ENCODE data around the gene DENND5B.
"Not testable (repeated sequence)": the region's sequence is repeated elsewhere in the genome, so short reads cannot be mapped to it uniquely, and the experiment has no call there.

Gene DENND5B

DNA sequence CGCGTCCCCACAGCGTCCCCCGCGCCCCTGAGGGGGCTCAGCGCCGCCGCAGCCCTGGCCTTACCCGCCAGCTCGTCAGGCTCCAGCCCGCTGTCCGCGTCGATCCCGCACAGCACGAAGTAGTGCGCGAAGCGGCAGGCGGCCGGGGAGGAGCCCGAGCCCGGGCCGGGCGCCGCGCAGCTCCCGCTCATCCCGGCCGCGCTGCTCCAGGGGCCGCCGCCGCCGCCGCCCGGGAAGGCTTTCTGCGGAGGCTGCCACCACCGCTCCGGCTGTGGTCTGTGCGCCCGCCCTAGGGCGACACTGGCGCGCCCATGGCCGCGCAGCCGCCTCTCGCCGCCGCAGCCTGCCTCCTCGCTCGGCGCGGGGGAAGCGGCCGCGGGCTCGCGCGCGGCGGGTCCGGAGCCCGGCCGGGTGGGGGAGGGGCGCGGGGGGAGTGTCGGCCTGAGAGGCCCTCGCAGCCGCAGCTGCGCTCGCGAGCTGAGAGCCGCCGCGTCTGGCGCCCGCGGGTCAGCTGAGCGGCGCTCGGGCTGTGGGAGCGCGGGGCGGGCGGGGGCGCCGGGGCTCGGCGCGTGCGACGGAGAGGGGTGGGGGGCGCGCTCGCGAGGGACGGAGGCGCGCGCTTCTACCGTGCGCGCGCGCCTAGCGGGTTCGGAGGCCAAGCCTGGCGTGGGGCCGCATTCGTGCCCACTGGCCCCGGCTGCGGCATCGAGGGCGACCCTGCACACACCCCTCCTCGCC, at the start of gene DENND5B:
Gene DENND5B (minus strand): TSS at position 495 of the 738 bp plus-strand sequence. CDS start 304 bp downstream, at position 191.
- no peak for DNase-seq

- no peak for DNase-seq
These were observed 43.7 kb upstream of the DENND5B start for GRCh38 chr12:31634620-31635019.

DNA sequence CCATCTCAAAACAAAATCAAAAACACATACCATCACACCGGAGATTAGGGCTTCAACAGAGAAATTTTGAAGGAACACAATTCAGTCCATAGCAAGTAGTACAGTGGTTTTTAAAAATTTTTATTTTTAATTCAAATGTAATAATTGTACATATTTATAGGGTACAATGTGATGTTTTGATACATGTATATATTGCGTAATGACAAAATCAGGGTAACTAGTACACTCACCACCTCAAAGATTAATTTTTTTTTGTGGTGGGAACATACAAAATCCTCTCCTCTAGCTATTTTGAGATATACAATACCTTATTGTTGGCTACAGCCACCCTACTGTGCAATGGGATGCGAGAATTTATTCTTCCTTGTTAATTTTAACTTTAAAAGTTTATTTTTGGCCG, 42.5 kb upstream of the DENND5B start:
- DNase-seq = no peak

GRCh38 chr12:31631809-31632208, 40.9 kb upstream of the DENND5B start:
- DNase-seq = no peak

- DNase-seq = no peak
These were observed 40.2 kb upstream of the DENND5B start for GRCh38 chr12:31631023-31631724.

- no peak for DNase-seq
These were observed 39.1 kb upstream of the DENND5B start for GRCh38 chr12:31629756-31630732.

DNA sequence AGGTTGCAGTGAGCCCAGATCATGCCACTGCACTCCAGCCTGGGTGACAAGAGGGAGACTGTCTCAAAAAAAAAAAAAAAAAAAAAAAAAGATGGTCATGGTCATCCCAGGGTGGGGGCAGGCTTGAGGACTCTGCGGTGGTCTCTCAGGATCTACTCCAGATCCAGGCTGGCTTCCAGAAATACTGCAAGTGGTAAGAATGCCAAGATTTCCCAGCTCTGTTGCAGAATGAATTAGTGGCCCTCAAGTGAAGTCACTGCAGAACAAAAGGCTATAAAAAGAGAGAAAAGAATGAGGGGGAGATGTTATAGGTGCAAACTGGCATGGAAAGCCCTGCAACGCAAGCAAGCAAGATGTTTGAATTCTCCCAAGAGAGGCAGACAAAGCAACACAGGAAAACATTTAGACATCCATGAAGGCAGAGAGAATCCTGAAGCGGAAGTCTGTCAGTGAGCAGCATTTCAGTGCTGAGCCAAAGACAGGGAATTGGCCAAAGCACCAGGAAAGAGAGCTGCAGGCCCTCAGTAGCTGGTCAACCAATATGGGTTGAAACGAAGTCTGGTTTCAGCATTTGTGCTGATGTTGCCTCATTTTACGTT, 36.6 kb upstream of the DENND5B start:
- no peak for DNase-seq

GRCh38 chr12:31626270-31626995, 35.5 kb upstream of the DENND5B start:
- DNase-seq = no peak

DNA sequence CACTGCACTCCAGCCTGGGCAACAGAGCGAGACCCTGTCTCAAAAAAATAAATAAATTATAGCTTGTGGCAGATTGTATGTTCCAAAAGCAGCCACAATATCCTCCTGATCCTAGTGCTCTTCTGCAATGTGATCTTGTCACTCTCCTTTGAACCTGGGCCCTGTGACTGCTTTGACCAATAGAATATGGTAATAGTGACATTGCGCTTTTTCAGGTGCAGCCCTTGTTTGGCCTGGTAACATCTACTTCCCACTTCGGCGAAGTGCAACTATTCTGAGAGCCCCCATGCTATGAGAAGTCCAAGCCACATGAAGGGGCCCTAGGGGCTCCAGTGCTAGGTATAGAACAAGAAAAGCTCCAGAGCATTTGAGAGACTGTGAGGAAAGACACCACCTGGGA, 31.1 kb upstream of the DENND5B start:
- no peak for DNase-seq

- DNase-seq = no peak
These were observed 29.4 kb upstream of the DENND5B start for GRCh38 chr12:31620311-31620710.

DNA sequence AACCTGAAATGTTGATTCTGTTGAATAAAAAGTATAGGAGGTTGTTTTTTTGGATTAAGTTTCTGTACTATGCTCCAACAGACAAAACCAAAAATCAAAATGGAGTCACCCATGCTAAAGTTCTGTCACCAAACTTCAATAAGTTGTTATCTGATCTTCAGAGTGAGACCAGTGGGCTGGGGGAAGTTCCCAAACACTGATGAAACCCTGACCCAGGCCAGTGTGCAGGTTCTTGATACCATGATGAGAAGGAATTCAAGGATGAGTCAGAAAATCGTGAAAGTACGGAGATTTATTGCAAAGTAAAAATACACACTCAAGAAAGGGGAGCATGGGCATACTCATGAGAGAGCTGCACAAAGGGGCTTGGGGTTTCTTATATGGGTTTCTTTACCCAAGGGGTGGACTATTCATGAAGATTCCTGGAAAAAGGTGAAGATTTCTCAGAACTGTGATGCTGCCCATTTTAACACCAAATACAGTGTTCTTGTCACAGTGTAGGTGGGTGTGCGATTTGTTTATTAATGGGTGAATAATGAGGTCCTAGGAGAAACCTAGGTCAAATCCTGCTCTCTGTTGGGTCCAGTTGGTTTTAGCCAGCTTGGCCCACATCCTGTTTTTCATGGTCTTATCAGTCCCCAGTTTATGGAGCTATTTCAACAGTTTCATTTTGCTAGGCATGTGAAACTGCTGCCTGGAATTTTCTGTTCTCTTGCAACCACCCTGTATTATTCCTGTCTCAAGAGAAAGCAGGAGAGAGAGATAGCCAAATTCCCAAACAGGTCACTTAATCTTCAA, 27.5 kb upstream of the DENND5B start:
- no peak for DNase-seq

GRCh38 chr12:31612819-31613218, 21.9 kb upstream of the DENND5B start:
- DNase-seq = no peak

DNA sequence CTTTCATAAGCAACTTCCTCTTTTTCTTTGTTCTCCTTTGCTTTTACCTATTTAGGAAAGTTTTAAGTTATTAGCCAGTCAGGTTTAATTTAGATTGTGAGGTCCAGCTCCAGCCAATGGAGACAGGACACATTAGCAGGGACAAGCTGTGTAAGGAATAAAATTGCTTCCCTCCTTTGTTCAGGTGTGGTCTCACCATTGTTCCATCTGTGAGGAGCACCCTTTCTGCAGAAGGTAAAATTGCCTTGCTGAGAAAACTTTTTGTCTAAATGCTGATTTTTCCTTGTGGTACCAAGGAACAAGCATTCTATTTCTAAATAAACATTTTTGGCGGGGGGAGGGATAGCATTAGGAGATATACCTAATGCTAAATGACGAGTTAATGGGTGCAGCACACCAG, 17.4 kb upstream of the DENND5B start:
- DNase-seq = not testable (repeated sequence)

GRCh38 chr12:31605531-31605930, 14.6 kb upstream of the DENND5B start:
- no peak for DNase-seq

DNA sequence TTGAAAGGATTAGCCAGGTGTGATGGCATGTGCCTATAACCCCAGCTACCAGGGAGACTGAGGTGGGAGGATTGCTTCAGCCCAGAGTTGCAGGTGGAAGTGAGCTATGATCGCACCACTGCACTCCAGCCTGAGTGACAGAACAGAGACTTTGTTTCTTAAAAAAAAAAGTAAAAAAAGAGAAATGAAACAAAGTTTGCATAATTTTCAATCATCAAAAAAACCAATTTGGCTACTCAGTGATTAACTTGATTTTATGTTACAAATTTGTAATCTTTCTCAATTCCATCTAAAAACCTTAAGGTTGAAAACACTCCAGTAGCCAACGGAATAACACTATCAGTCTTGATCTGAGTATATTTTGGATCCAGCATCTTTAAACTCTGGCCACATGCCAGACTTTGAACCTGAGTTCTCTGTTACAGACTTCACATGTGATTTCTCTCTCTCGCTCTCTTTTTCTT, 12.6 kb upstream of the DENND5B start:
- DNase-seq = no peak

- no peak for DNase-seq
These were observed 9.8 kb upstream of the DENND5B start for GRCh38 chr12:31600750-31601149.

GRCh38 chr12:31600252-31600651, 9.3 kb upstream of the DENND5B start:
- no peak for DNase-seq

GRCh38 chr12:31599053-31599452, 8.1 kb upstream of the DENND5B start:
- no peak for DNase-seq

DNA sequence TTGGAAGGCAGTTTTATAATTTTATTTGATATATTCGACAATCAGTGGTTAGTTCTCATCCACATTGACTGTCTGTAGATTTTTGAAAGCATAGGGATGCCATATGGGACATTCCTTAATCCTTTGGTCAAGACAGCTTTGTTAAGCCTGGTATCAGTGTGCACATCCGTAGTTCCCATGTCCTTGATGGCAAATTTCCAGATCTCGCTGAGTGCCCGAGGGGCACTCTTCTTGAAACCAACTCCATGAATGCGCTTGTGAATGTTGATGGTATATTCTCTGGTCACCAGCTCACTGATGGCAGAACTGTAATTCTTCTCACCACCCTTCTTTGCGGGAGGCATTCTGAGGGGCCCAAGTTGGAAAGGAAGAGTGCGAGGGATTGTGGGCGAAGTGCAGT, 6.1 kb upstream of the DENND5B start:
- no peak for DNase-seq

GRCh38 chr12:31594681-31595080, 3.7 kb upstream of the DENND5B start:
- DNase-seq = no peak

GRCh38 chr12:31591380-31591901, 505 bp upstream of the DENND5B start:
- DNase-seq = no peak

All from KG1 (cell line).